C1 segment of cervical spinal cord (tissue), 14 donors: ENCODE data around the gene ACSL1.
"Not testable (repeated sequence)": the region's sequence is repeated elsewhere in the genome, so short reads cannot be mapped to it uniquely, and the experiment has no call there.

Experiments
- DNase-seq, 14 donors: peaks; one replicate each; lab custom pipeline; 2025; lab: John Stamatoyannopoulos, UW

ACSL1 gene

DNA sequence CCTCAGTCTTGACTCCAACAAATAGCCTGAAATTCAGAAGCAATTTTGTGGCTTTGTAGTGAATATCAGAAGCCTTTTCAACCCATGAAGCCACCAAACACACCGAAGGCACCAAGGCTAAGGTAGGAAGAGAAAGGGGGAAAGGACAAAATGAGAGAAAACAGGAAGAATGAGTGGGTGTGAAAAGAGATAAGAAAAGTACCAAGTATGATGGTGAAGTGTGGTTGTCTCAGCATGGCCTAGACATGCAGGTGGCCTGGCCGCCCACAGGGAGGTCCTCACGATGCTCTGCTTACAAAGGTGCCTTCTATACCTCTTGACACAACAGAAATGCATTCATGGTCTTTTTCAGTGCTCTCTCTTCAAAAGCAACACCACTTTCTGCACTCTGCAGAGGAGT is 34.9 kb downstream of the ACSL1 start:
- no peak for DNase-seq

GRCh38 chr4:184787766-184788503 is 37.8 kb downstream of the ACSL1 start:
- DNase-seq, result no peak

- no peak for DNase-seq
Measured at GRCh38 chr4:184785813-184786212, 40.0 kb downstream of the ACSL1 start.

- peak in 1 of 14 donors; percentile 87 for DNase-seq
Measured at GRCh38 chr4:184784628-184785257, 41.0 kb downstream of the ACSL1 start.

GRCh38 chr4:184782731-184783373 is 42.9 kb downstream of the ACSL1 start:
- peak in 2 of 14 donors; percentile 12 to 16 for DNase-seq

DNA sequence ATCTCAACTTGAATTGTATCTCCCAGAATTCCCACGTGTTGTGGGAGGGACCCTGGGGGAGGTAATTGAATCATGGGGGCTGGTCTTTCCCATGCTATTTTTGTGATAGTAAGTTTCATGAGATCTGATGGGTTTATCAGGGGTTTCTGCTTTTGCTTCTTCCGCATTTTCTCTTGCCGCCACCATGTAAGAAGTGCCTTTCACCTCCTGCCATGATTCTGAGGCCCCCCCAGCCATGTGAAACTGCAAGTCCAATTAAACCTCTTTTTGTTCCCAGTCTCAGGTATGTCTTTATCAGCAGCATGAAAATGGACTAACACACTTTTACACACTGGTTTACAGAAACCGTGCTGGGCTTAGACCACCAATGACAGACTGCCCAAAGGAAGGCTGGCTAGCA is 46.6 kb downstream of the ACSL1 start:
- DNase-seq, result not testable (repeated sequence)

- no peak for DNase-seq
Measured at GRCh38 chr4:184778325-184778724, 47.4 kb downstream of the ACSL1 start.

GRCh38 chr4:184776821-184777220 is 48.9 kb downstream of the ACSL1 start:
- DNase-seq, result no peak

- DNase-seq, result no peak
Measured at GRCh38 chr4:184775854-184776555, 49.8 kb downstream of the ACSL1 start.

- DNase-seq, result no peak
Measured at GRCh38 chr4:184774152-184774551, 51.6 kb downstream of the ACSL1 start.

GRCh38 chr4:184771416-184771815 is 54.4 kb downstream of the ACSL1 start:
- DNase-seq, result no peak

- DNase-seq, result no peak
Measured at GRCh38 chr4:184769141-184769765, 56.5 kb downstream of the ACSL1 start.

DNA sequence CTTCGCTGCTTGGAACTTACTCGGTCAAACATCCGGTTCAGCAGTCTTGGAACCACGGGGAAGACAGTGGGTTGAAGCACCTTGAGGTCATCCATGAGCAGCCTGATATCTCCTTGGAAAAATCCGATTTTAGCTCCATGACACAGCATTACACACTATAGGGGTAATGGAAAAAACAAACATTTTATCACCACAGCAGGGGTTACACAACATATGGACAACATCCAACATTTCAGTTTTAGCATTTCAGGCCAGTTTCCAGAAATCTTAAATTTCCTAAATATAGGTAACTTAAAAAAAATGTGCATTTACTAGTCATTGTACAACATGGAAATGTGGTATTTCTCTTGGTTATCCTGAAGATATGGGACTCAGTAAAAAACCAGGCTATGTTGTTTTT is 57.5 kb downstream of the ACSL1 start:
- no peak for DNase-seq

DNA sequence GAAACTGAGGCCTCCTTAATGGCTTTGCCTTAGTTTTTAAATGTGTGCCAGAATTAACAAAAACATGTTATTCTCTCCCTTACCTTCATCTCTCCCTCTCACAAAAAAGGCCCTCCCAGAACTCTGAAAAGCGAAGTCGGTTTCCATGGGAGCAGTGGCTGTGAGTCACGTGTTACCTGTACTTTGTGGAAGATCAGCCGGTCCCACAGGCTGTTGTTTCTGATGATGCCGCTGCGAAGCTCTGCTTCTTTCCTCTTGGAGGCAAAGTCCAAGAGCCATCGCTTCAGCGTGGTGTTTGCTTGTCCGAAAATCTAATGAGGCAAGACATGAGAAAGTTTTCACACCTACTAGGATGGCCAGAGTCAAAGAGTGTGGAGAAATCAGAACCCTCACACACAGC is 59.3 kb downstream of the ACSL1 start:
- DNase-seq, result no peak

DNA sequence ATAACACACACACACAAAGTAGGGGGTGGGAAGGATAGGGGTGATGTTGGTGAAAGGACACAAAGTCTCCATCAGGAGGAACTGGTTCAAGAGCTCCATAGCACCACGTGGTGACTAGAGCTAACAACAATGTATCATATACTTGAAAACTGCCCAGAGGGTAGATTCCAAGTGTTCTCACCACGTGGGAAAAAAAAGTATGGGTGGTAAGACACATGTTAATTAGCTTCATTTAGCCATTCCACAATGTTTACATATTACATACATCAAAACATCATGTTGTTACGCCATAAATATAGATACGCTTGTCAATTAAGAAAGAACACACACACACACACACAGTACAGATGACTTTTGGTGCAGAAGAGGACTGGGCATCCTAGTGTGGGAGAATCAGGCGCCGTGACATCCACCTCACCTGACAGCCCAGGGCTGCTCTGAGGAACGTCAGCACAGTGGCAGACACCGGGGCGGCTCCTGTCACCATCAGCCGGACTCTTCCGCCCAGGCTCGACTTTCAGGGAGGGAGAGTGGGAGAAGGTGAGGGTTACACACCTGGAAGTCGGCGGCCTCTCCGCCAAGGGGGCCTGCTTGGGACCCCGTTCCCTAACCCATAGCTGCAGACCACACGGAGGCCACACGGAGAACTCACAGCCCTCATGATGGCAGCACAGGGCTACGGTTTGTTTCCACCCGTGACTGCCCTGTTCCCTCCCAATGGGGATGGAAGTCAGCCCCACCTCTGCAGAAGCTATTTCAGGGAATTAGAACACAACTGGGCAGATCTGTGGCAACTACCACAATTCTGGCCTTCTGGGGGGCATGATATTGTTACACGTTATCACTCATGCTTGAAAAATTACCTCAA is 60.1 kb downstream of the ACSL1 start:
- no peak for DNase-seq

DNA sequence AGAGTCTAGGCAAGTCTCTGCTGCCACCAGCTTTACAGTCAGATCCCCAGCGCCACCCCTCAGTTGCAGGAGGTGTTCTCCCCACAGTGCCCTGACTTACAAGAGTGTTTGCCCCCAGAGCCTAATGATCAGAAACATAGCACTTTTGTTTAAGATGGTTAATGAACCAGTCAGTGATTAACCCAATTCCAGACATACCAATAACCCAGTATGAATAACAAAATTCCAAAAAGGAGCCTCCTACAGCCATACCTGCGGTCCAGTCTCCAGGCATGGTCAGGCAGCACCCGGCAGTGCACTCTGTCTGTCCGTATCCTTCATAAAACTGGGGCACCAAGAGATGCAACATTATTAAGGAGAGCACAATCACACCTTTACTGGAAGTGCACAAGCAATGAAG is 61.2 kb downstream of the ACSL1 start:
- no peak for DNase-seq

- DNase-seq, result no peak
Measured at GRCh38 chr4:184763150-184763780, 62.5 kb downstream of the ACSL1 start.

GRCh38 chr4:184762100-184762499 is 63.7 kb downstream of the ACSL1 start:
- no peak for DNase-seq

DNA sequence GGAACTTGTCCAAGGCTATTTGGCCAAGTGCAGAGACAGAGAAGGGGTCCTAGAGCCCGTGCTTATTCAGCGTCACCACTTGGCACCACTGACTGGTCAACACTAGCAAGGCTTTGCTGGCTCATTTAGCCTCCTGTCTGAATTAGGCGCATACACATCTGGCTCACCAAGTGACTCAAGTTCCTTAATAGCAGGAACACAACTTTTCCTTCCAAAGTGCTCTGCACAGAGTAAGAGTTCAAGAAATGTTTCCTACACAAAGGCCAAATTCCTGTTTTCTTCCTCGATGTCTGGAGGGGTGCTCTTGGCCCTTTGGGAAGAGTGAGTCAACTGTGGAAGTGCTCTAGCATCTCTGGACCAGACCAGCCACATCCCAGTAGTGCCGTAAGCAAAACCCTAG is 65.1 kb downstream of the ACSL1 start:
- DNase-seq, result no peak

GRCh38 chr4:184757810-184758209 is 68.0 kb downstream of the ACSL1 start:
- DNase-seq, result no peak
